ENCODE measurements around the gene VKORC1.
A peak's percentile ranks its signal among the peaks of the same experiment; 100 is the strongest.

The VKORC1 gene

GRCh38 chr16:31110106-31111034, 15.8 kb upstream of the VKORC1 start:
- H3K4me3 ChIP-seq (replicated peaks; ENCODE audit: low read depth, low read length) = no peak overlapping the region
- TF ChIP-seq CTCF (IDR thresholded peaks at IDR 0.05; ENCODE audit: low read depth, low read length, missing control alignments) = no peak

GRCh38 chr16:31109622-31110021, 15.0 kb upstream of the VKORC1 start:
- DNase-seq (ENCODE audit: extremely low read depth, low read depth) = no peak
- peak overlapping the region; percentile 94 for H3K4me3 ChIP-seq (replicated peaks; ENCODE audit: low read depth, low read length)
- no peak for TF ChIP-seq CTCF (IDR thresholded peaks at IDR 0.05; ENCODE audit: low read depth, low read length, missing control alignments)

More at GRCh38 chr16:31110106-31111034, 15.8 kb upstream of the VKORC1 start:
- no peak for DNase-seq (ENCODE audit: extremely low read depth, low read depth)

- DNase-seq (ENCODE audit: extremely low read depth, low read depth) = no peak
- H3K4me3 ChIP-seq (replicated peaks; ENCODE audit: low read depth, low read length) = peak overlapping the region; percentile 94
- no peak for TF ChIP-seq CTCF (IDR thresholded peaks at IDR 0.05; ENCODE audit: low read depth, low read length, missing control alignments)
Observed at GRCh38 chr16:31108794-31109558, 14.4 kb upstream of the VKORC1 start.

- H3K4me3 ChIP-seq (replicated peaks; ENCODE audit: low read depth, low read length) = peak within 1 kb of the TSS; percentile 94
- no peak for TF ChIP-seq CTCF (IDR thresholded peaks at IDR 0.05; ENCODE audit: low read depth, low read length, missing control alignments)
- DNase-seq (ENCODE audit: extremely low read depth, low read depth) = no peak
Observed at GRCh38 chr16:31108035-31108793, 13.6 kb upstream of the VKORC1 start, which contains the start of gene BCKDK. Gene BCKDK (plus strand): TSS chr16:31108386. CDS start chr16:31109224, 838 bp downstream.

- TF ChIP-seq CTCF (IDR thresholded peaks at IDR 0.05; ENCODE audit: low read depth, low read length, missing control alignments) = no peak
- no peak overlapping the region; the same call in 1 of the 2 replicates for H3K4me3 ChIP-seq (replicated peaks; ENCODE audit: low read depth, low read length)
- DNase-seq (ENCODE audit: extremely low read depth, low read depth) = no peak
Observed at GRCh38 chr16:31107465-31107867, 12.9 kb upstream of the VKORC1 start.
